Measurements from ENCODE around the gene RAD18. TPM values are rescaled to one million over a fixed set of nuclear protein-coding genes. Genes with fewer than 3 reads are reported as not detected.

The RAD18 gene
- polyA plus RNA-seq, 3 donors: 1.9 to 6.9 (median 5.1) TPM

DNA sequence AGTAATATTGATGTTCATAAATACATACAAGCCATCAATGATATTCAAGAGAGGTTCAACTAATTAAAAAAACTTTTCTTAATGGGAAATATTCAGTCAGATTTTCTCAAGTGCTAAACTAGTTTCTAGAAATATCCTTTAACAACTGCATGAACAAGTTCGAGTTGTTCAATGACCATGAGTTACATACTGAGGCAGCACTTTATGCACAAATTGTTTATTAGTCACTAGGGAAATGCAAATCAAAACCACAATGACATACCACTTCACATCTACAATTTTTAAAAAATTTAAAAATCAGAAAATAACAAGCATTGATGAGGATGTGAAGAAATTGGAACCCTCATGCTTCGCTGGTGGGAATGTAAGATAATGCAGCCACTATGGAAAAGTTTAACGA, 62.4 kb downstream of the RAD18 start:
- Mint-ChIP-seq H3K9me3 (no peaks in the 10 kb centered on the region), H3K36me3 (peaks cover 40 to 56% of the 10 kb centered on the region in 2 donors), H3K27ac (no peak overlapping the region), H3K4me3 (no peak overlapping the region), H3K4me1 (no peaks in the 10 kb centered on the region), H3K27me3 (ENCODE audit: low read depth in 3 of 3) (peaks cover 0 to under 1% (median 0%) of the 10 kb centered on the region in 3 donors)
- H2AFZ ChIP-seq (ENCODE audit: insufficient read depth, low read depth, low read length, poor library complexity, severe bottlenecking): no peak overlapping the region
- no peak overlapping the region for H3K9ac ChIP-seq (ENCODE audit: insufficient read depth, low read length, poor library complexity, severe bottlenecking)
- no peak overlapping the region for H3K4me3 ChIP-seq (replicated peaks in 1 of 3; ENCODE audit: low read depth in 2 of 3, low read length in 3 of 3)
- H3K9me3 ChIP-seq (replicated peaks in 1 of 2; ENCODE audit: control insufficient read depth in 1 of 2, insufficient read depth in 1 of 2, low read length in 2 of 2): no peaks in the 10 kb centered on the region
- no peak for TF ChIP-seq CTCF (IDR thresholded peaks at IDR 0.05)
- intact Hi-C loops (cut with micrococcal nuclease): no loop called here
- no peaks in the 10 kb centered on the region for H3K4me1 ChIP-seq (ENCODE audit: control insufficient read depth in 1 of 2, insufficient read depth in 2 of 2, low read length in 2 of 2)
- DNase-seq: no peak
- H3K27me3 ChIP-seq (ENCODE audit: control insufficient read depth in 2 of 2, insufficient read depth in 2 of 2, low read length in 2 of 2): no peaks in the 10 kb centered on the region
- WGBS (ENCODE audit: insufficient coverage): no CpG with 5 or more reads among the region's 3 CpGs
- no peak overlapping the region for H3K4me2 ChIP-seq (replicated peaks; ENCODE audit: extremely low read depth, low read length, poor library complexity, severe bottlenecking)
- H4K20me1 ChIP-seq (ENCODE audit: insufficient read depth, low read length): no peaks in the 10 kb centered on the region
- peaks cover 9 to 39% of the 10 kb centered on the region in 2 donors for H3K36me3 ChIP-seq (replicated peaks in 1 of 2; ENCODE audit: control insufficient read depth in 1 of 2, insufficient read depth in 2 of 2, low read length in 2 of 2)
- no peaks in the 10 kb centered on the region for H3K79me2 ChIP-seq (ENCODE audit: insufficient read depth, low read length)
- H3K27ac ChIP-seq (ENCODE audit: low read depth in 1 of 2, low read length in 2 of 2): no peak overlapping the region

GRCh38 chr3:8899876-8900460, 63.3 kb downstream of the RAD18 start:
- 83% methylated on average over 1 of the region's 1 CpG for WGBS (ENCODE audit: insufficient coverage)
- H3K4me2 ChIP-seq (replicated peaks; ENCODE audit: extremely low read depth, low read length, poor library complexity, severe bottlenecking): no peak overlapping the region
- Mint-ChIP-seq H3K4me3 (no peak overlapping the region), H3K4me1 (no peaks in the 10 kb centered on the region), H3K9me3 (no peaks in the 10 kb centered on the region), H3K27me3 (ENCODE audit: low read depth in 3 of 3) (peaks cover 0 to 1% (median 0%) of the 10 kb centered on the region in 3 donors), H3K27ac (no peak overlapping the region), H3K36me3 (peaks cover 36 to 59% of the 10 kb centered on the region in 2 donors)
- H3K27ac ChIP-seq (ENCODE audit: low read depth in 1 of 2, low read length in 2 of 2): no peak overlapping the region
- no peak overlapping the region for H2AFZ ChIP-seq (ENCODE audit: insufficient read depth, low read depth, low read length, poor library complexity, severe bottlenecking)
- no peak overlapping the region for H3K9ac ChIP-seq (ENCODE audit: insufficient read depth, low read length, poor library complexity, severe bottlenecking)
- no peaks in the 10 kb centered on the region for H3K9me3 ChIP-seq (replicated peaks in 1 of 2; ENCODE audit: control insufficient read depth in 1 of 2, insufficient read depth in 1 of 2, low read length in 2 of 2)
- no peaks in the 10 kb centered on the region for H3K4me1 ChIP-seq (ENCODE audit: control insufficient read depth in 1 of 2, insufficient read depth in 2 of 2, low read length in 2 of 2)
- intact Hi-C loops (cut with micrococcal nuclease): no loop called here
- no peak for DNase-seq
- H3K27me3 ChIP-seq (ENCODE audit: control insufficient read depth in 2 of 2, insufficient read depth in 2 of 2, low read length in 2 of 2): no peaks in the 10 kb centered on the region
- H3K4me3 ChIP-seq (replicated peaks in 1 of 3; ENCODE audit: low read depth in 2 of 3, low read length in 3 of 3): no peak overlapping the region
- H3K79me2 ChIP-seq (ENCODE audit: insufficient read depth, low read length): no peaks in the 10 kb centered on the region
- no peaks in the 10 kb centered on the region for H4K20me1 ChIP-seq (ENCODE audit: insufficient read depth, low read length)
- H3K36me3 ChIP-seq (replicated peaks in 1 of 2; ENCODE audit: control insufficient read depth in 1 of 2, insufficient read depth in 2 of 2, low read length in 2 of 2): peaks cover 10 to 43% of the 10 kb centered on the region in 2 donors
- no peak for TF ChIP-seq CTCF (IDR thresholded peaks at IDR 0.05)

All from CD14-positive monocyte (primary cell).